ENCODE results near the gene SPO11. TPM values are rescaled to one million over a fixed set of nuclear protein-coding genes. Genes with fewer than 3 reads are reported as not detected.

SPO11 gene
- total RNA-seq = not detected
- not detected for polyA plus RNA-seq (2013, experiment 1 of 2)
- not detected for polyA plus RNA-seq (2013, experiment 2 of 2)
- 0 to 0.07 (median 0) reads per million in 172 experiments for total RNA-seq

GRCh38 chr20:57329608-57330221, at the start of gene SPO11:
SPO11 (plus strand) TSS chr20:57329803; CDS start chr20:57329868, 65 bp downstream.
- H3K4me1 ChIP-seq (ENCODE audit: insufficient read depth, low read length) = no peaks in the 10 kb centered on the region
- no peaks in the 10 kb centered on the region for H3K36me3 ChIP-seq (ENCODE audit: insufficient read depth, low read length)
- intact Hi-C loops (cut with DNase I, micrococcal nuclease) = no loop called here
- TF ChIP-seq CTCF (IDR thresholded peaks at IDR 0.05) = no peak
- H3K27ac ChIP-seq (ENCODE audit: low read depth in 1 of 2, low read length in 2 of 2) = no peak within 1 kb of the TSS
- ChIA-PET CTCF (no interaction called here), POLR2A (no interaction called here)
- Mint-ChIP-seq H3K4me1 (ENCODE audit: low read depth) (no peaks in the 10 kb centered on the region), H3K4me3 (no peak within 1 kb of the TSS), H3K9me3 (peaks cover 2% of the 10 kb centered on the region), H3K27ac (no peak within 1 kb of the TSS), H3K36me3 (ENCODE audit: low read depth) (no peaks in the 10 kb centered on the region), H3K27me3 (peaks cover 54% of the 10 kb centered on the region)
- H3K27me3 ChIP-seq (ENCODE audit: control insufficient read depth in 1 of 2, insufficient read depth in 2 of 2, low read length in 2 of 2) = peaks cover 11 to 27% of the 10 kb centered on the region in 2 experiments
- no peak within 1 kb of the TSS for H3K4me3 ChIP-seq (ENCODE audit: low read length)
- DNase-seq = no peak
- no peak for ATAC-seq (ENCODE audit: poor library complexity)
- H3K9me3 ChIP-seq (ENCODE audit: control insufficient read depth in 1 of 2, insufficient read depth in 1 of 2, low read length in 2 of 2) = peaks cover 0 to 9% of the 10 kb centered on the region in 2 experiments

- peaks cover 56% of the 10 kb centered on the region for H3K27me3 Mint-ChIP-seq
- H3K36me3 ChIP-seq (ENCODE audit: insufficient read depth, low read length) = no peaks in the 10 kb centered on the region
- H3K4me3 ChIP-seq (ENCODE audit: low read length) = no peak overlapping the region
- POLR2A ChIA-PET = no interaction called here
- H3K4me1 Mint-ChIP-seq (ENCODE audit: low read depth) = no peaks in the 10 kb centered on the region
- peaks cover 8% of the 10 kb centered on the region in 2 experiments for H3K27me3 ChIP-seq (ENCODE audit: control insufficient read depth in 1 of 2, insufficient read depth in 2 of 2, low read length in 2 of 2)
- intact Hi-C loops (cut with DNase I, micrococcal nuclease) = no loop called here
- no peaks in the 10 kb centered on the region for H3K4me1 ChIP-seq (ENCODE audit: insufficient read depth, low read length)
- no peak overlapping the region for H3K27ac Mint-ChIP-seq
- no peaks in the 10 kb centered on the region for H3K9me3 ChIP-seq (ENCODE audit: control insufficient read depth in 1 of 2, insufficient read depth in 1 of 2, low read length in 2 of 2)
- no peaks in the 10 kb centered on the region for H3K9me3 Mint-ChIP-seq
- DNase-seq = no peak
- TF ChIP-seq CTCF (IDR thresholded peaks at IDR 0.05) = no peak
- ATAC-seq (ENCODE audit: poor library complexity) = no peak
- H3K27ac ChIP-seq (ENCODE audit: low read depth in 1 of 2, low read length in 2 of 2) = no peak overlapping the region
- CTCF ChIA-PET = no interaction called here
- H3K4me3 Mint-ChIP-seq = no peak overlapping the region
- no peaks in the 10 kb centered on the region for H3K36me3 Mint-ChIP-seq (ENCODE audit: low read depth)
These were observed 49.4 kb upstream of the SPO11 start for GRCh38 chr20:57280221-57280620.

GRCh38 chr20:57281900-57282299, 47.7 kb upstream of the SPO11 start:
- intact Hi-C loops (cut with DNase I, micrococcal nuclease) = no loop called here

More at GRCh38 chr20:57281900-57282299, 47.7 kb upstream of the SPO11 start:
- no peaks in the 10 kb centered on the region for H3K36me3 ChIP-seq (ENCODE audit: insufficient read depth, low read length)
- Mint-ChIP-seq H3K9me3 (no peaks in the 10 kb centered on the region), H3K4me1 (ENCODE audit: low read depth) (no peaks in the 10 kb centered on the region), H3K27me3 (peaks cover 55% of the 10 kb centered on the region), H3K27ac (no peak overlapping the region), H3K36me3 (ENCODE audit: low read depth) (no peaks in the 10 kb centered on the region), H3K4me3 (no peak overlapping the region)
- no peak for DNase-seq
- ChIA-PET POLR2A (no interaction called here), CTCF (no interaction called here)
- ATAC-seq (ENCODE audit: poor library complexity) = no peak
- no peaks in the 10 kb centered on the region for H3K4me1 ChIP-seq (ENCODE audit: insufficient read depth, low read length)
- no peaks in the 10 kb centered on the region for H3K9me3 ChIP-seq (ENCODE audit: control insufficient read depth in 1 of 2, insufficient read depth in 1 of 2, low read length in 2 of 2)
- H3K27ac ChIP-seq (ENCODE audit: low read depth in 1 of 2, low read length in 2 of 2) = no peak overlapping the region
- no peak overlapping the region for H3K4me3 ChIP-seq (ENCODE audit: low read length)
- peaks cover 14 to 15% of the 10 kb centered on the region in 2 experiments for H3K27me3 ChIP-seq (ENCODE audit: control insufficient read depth in 1 of 2, insufficient read depth in 2 of 2, low read length in 2 of 2)
- TF ChIP-seq CTCF (IDR thresholded peaks at IDR 0.05) = no peak

All from CD4-positive, alpha-beta T cell (primary cell).